Endothelial cell of umbilical vein (primary cell): Measurements from ENCODE around the gene P2RX2. TPM values are rescaled to one million over a fixed set of nuclear protein-coding genes. Genes with fewer than 3 reads are reported as not detected.

Source experiments
- BruUV-seq: library from RNA; stranded (reverse); fragments of 400-500 nt; replicated peaks from 2 replicates; lab custom pipeline; 2021; lab: Mats Ljungman, UMichigan
- CTCF ChIA-PET: fragments of 300-600, 350-600 bp; sonication (Branson Sonifier 250); formaldehyde crosslinking; loops from one replicate; lab custom pipeline; 2021; ENCODE audit warnings: antibody characterized with exemption, inconsistent platforms; lab: Charles Lee
- POLR2A ChIA-PET: fragments of 300-600, 350-600 bp; sonication (Branson Sonifier 250); formaldehyde crosslinking; loops from one replicate; lab custom pipeline; 2021; ENCODE audit warnings: antibody characterized with exemption, inconsistent platforms; lab: Charles Lee
- DNase-seq: peaks from one replicate; pipeline ENCODE4 v3.0.0-alpha.2; 2011; ENCODE audit warnings: low read depth, low spot score
- FAIRE-seq: peaks from 2 replicates; lab custom pipeline; 2011; peaks lifted over from hg19 to GRCh38; lab: Jason Lieb, UNC
- H2AFZ ChIP-seq: 2 replicates; pipeline ENCODE4 v1.6.0; 2012; ENCODE audit warnings: low read depth, low read length, control low read depth, inconsistent platforms
- H3K27ac ChIP-seq: 2 replicates; pipeline ENCODE4 v1.5.1; 2011; ENCODE audit warnings: low read depth, mild to moderate bottlenecking, control low read depth, low read length, moderate library complexity; ENCODE audit not compliant: insufficient read depth
- H3K27me3 ChIP-seq, 2 experiments: 2 replicates each; pipeline versions ENCODE4 v1.6.0 to v1.6.1; 2011; ENCODE audit warnings: low read length in 2 of 2, mixed read lengths in 1 of 2; ENCODE audit not compliant: control insufficient read depth in 2 of 2, insufficient read depth in 2 of 2
- H3K36me3 ChIP-seq, 2 experiments: 2 replicates in 1 of 2; 3 replicates in 1 of 2; pipeline ENCODE4 v1.5.1; 2011; ENCODE audit warnings: low read length in 2 of 2, mild to moderate bottlenecking in 1 of 2, moderate library complexity in 1 of 2; ENCODE audit not compliant: control insufficient read depth in 2 of 2, insufficient read depth in 2 of 2; ENCODE audit errors: extremely low read depth in 1 of 2
- H3K4me1 ChIP-seq: 3 replicates; pipeline ENCODE4 v1.5.1; 2011; ENCODE audit warnings: mild to moderate bottlenecking, low read length; ENCODE audit not compliant: control insufficient read depth, insufficient read depth; ENCODE audit errors: extremely low read depth
- H3K4me2 ChIP-seq: 2 replicates; pipeline ENCODE4 v1.6.1; 2011; ENCODE audit warnings: low read length, control low read depth, mixed read lengths; ENCODE audit not compliant: insufficient read depth
- H3K4me3 ChIP-seq, 3 experiments: fragments of 200-600 bp in 1 of 3; sonication (generic), shearing (Covaris generic) in 1 of 3; replicated peaks in 1 of 3; 2 replicates each; pipeline ENCODE4 v1.5.1; 2011 to 2016; ENCODE audit warnings: control low read depth in 3 of 3, low read length in 3 of 3, mild to moderate bottlenecking in 2 of 3, inconsistent platforms in 1 of 3, low read depth in 1 of 3, moderate library complexity in 1 of 3; ENCODE audit not compliant: insufficient read depth in 1 of 3
- H3K79me2 ChIP-seq: 2 replicates; pipeline ENCODE4 v1.6.0; 2012; ENCODE audit warnings: low read length, inconsistent platforms; ENCODE audit not compliant: control insufficient read depth, insufficient read depth
- H3K9ac ChIP-seq: replicated peaks from 2 replicates; pipeline ENCODE3; 2011; ENCODE audit warnings: low read length, control low read depth; ENCODE audit not compliant: insufficient read depth; ENCODE audit errors: extremely low read depth
- H3K9me1 ChIP-seq: replicated peaks from 3 replicates; pipeline ENCODE4 v1.6.0; 2011; ENCODE audit warnings: mild to moderate bottlenecking, low read length; ENCODE audit not compliant: control insufficient read depth, insufficient read depth; ENCODE audit errors: extremely low read depth
- H3K9me3 ChIP-seq: replicated peaks from 2 replicates; pipeline ENCODE4 v1.5.1; 2012; ENCODE audit warnings: low read length, inconsistent platforms; ENCODE audit not compliant: control insufficient read depth, insufficient read depth
- H4K20me1 ChIP-seq: replicated peaks from 2 replicates; pipeline ENCODE3; 2011; ENCODE audit warnings: mild to moderate bottlenecking, low read length; ENCODE audit not compliant: control insufficient read depth, insufficient read depth; ENCODE audit errors: extremely low read depth
- EZH2 ChIP-seq: IDR thresholded peaks from 2 replicates; pipeline ENCODE4 v1.6.1; 2012; ENCODE audit warnings: borderline replicate concordance, low read depth, mild to moderate bottlenecking, moderate library complexity, low read length, inconsistent platforms; ENCODE audit not compliant: severe bottlenecking
- FOS ChIP-seq: IDR thresholded peaks from 2 replicates; pipeline ENCODE4 v1.6.1; 2011; ENCODE audit warnings: mild to moderate bottlenecking, low read length, moderate library complexity, borderline replicate concordance; ENCODE audit not compliant: insufficient read depth
- GATA2 ChIP-seq: IDR thresholded peaks from 2 replicates; pipeline ENCODE4 v1.7.0; 2011; ENCODE audit warnings: low read depth, mild to moderate bottlenecking, moderate library complexity, mixed read lengths, low read length; ENCODE audit not compliant: insufficient read length, insufficient read depth
- JUN ChIP-seq: IDR thresholded peaks from 2 replicates; pipeline ENCODE4 v1.6.1; 2011; ENCODE audit warnings: borderline replicate concordance, low read depth; ENCODE audit not compliant: insufficient read length, insufficient read depth
- MYC ChIP-seq: IDR thresholded peaks from one replicate; pipeline ENCODE4 v1.6.1; 2011; ENCODE audit warnings: mild to moderate bottlenecking, low read depth, low read length
- POLR2A ChIP-seq: IDR thresholded peaks from 2 replicates; pipeline ENCODE4 v1.6.1; 2012; ENCODE audit warnings: low read depth, mild to moderate bottlenecking, control low read depth, low read length
- POLR2AphosphoS5 ChIP-seq: IDR thresholded peaks from 2 replicates; pipeline ENCODE4 v1.6.1; 2012; ENCODE audit warnings: low read depth, mild to moderate bottlenecking, control low read depth, low read length, moderate library complexity; ENCODE audit not compliant: insufficient read depth
- dilution Hi-C: fragments of 300-500 bp; cut with MboI; formaldehyde crosslinking; loops from one replicate; pipeline ENCODE4 v1.15.0; 2019; ENCODE audit warnings: low sequenced_read_pairs; ENCODE audit not compliant: extremely low pct_ligation_motif_present
- intact Hi-C: fragments of 100-400 bp; cut with micrococcal nuclease; formaldehyde crosslinking; loops from one replicate; pipeline ENCODE4 v1.10.0; 2022
- polyA plus RNA-seq, 4 experiments: library from polyadenylated mRNA; depleted of rRNA in 3 of 4; stranded (reverse) in 3 of 4; unstranded in 1 of 4; fragments of >200 nt; gene quantifications; 2 replicates each; pipeline versions ENCODE4 v1.2.1 to v1.2.3, GENCODE V29; 2011 to 2012; ENCODE audit warnings: missing spikeins in 1 of 4
- total RNA-seq: library from RNA; stranded (reverse); gene quantifications from 2 replicates; pipeline ENCODE4 v1.2.3, GENCODE V29; 2021
- TF ChIP-seq, protein P1 (sequence below): IDR thresholded peaks from 2 replicates; pipeline ENCODE4 v1.6.1; 2011; ENCODE audit not compliant: insufficient read depth, insufficient read length
- TF ChIP-seq, protein P2 (sequence below), 2 donors: IDR thresholded peaks; 1 replicate in 1 of 2; 2 replicates in 1 of 2; pipeline ENCODE4 v1.5.1; 2011; ENCODE audit warnings: low read length in 2 of 2, mild to moderate bottlenecking in 2 of 2, moderate library complexity in 2 of 2, control low read depth in 1 of 2, inconsistent platforms in 1 of 2, low read depth in 1 of 2; ENCODE audit not compliant: insufficient read depth in 1 of 2; ENCODE audit errors: extremely low read depth in 1 of 2

The P2RX2 gene
- total and polyA plus RNA-seq, 2 donors (not counting 3 experiments of a cell fraction or from before 2014, with no cell fraction given): not detected

DNA sequence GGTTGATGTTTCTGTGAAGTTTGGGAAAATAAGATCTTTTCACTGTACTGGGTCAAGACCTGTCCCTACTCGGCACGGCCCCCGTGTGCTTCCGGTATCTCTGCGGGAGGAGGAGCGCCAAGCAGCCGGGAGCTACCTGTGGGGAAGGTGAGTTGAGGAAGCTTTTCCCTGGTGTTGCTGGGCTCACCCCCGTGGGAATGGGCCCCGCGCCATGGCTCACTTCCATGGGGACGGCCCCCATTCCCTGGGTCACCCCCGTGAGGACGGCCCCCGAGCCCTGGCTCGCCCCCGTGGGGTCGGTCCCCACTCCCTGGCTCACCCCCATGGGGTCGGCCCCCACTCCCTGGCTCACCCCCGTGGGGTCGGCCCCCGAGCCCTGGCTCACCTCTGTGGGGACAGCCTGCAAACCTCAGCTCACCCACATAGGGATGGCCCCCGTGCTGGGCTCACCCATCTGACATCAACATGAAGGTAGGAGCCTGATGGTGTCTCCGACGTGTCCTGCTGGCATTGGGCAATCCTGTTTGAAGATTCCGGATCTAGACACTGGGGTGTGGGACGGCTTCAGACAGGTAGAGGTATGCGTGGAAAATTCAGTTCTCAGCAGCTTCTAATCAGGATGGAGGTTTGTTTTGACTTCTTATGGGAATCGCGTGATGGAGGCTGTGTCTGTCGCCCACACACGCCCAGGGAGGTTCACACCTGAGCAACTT lies 17.2 kb upstream of the P2RX2 start:
- Histone ChIP-seq H2AFZ (peak overlapping the region; percentile 67), H4K20me1 (no peaks in the 10 kb centered on the region), H3K9me1 (no peaks in the 10 kb centered on the region), H3K4me3 (no peak overlapping the region), H3K4me1 (peaks cover 24% of the 10 kb centered on the region), H3K27ac (no peak overlapping the region), H3K9me3 (no peaks in the 10 kb centered on the region), H3K27me3 (peaks cover 3 to 30% of the 10 kb centered on the region in 2 experiments), H3K79me2 (no peaks in the 10 kb centered on the region), H3K9ac (no peak overlapping the region), H3K36me3 (no peaks in the 10 kb centered on the region), H3K4me2 (no peak overlapping the region)
- ChIA-PET CTCF (interaction anchor here (0.6 to 7.3 kb wide), 3 partner anchors 14 to 41 kb away, joined by 3 to 102 read pairs (median 12); partner anchors contain the start of gene P2RX2), POLR2A (no interaction called here)
- TF ChIP-seq, protein P1, sequence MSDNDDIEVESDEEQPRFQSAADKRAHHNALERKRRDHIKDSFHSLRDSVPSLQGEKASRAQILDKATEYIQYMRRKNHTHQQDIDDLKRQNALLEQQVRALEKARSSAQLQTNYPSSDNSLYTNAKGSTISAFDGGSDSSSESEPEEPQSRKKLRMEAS: no peak
- TF ChIP-seq POLR2A (no peak), MYC (no peak), JUN (no peak), FOS (no peak), GATA2 (no peak), EZH2 (no peak), POLR2AphosphoS5 (no peak)
- TF ChIP-seq, protein P2, sequence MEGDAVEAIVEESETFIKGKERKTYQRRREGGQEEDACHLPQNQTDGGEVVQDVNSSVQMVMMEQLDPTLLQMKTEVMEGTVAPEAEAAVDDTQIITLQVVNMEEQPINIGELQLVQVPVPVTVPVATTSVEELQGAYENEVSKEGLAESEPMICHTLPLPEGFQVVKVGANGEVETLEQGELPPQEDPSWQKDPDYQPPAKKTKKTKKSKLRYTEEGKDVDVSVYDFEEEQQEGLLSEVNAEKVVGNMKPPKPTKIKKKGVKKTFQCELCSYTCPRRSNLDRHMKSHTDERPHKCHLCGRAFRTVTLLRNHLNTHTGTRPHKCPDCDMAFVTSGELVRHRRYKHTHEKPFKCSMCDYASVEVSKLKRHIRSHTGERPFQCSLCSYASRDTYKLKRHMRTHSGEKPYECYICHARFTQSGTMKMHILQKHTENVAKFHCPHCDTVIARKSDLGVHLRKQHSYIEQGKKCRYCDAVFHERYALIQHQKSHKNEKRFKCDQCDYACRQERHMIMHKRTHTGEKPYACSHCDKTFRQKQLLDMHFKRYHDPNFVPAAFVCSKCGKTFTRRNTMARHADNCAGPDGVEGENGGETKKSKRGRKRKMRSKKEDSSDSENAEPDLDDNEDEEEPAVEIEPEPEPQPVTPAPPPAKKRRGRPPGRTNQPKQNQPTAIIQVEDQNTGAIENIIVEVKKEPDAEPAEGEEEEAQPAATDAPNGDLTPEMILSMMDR (IDR thresholded peaks at IDR 0.05; ENCODE audit: extremely low read depth in 1 of 2, insufficient read depth in 1 of 2, low read depth in 1 of 2, low read length in 2 of 2): no peak
- no TSS peak for BruUV-seq
- FAIRE-seq: no peak
- DNase-seq: no peak
- intact Hi-C loops (loop anchor here (2.0 kb wide), 1 partner anchor 85 kb away; the partner anchor contains the start of genes POLE and PXMP2), dilution Hi-C loops (no loop called here)
